Ovary (tissue), 3 donors: Measurements from ENCODE around the gene EPS8L3.
"Not testable (repeated sequence)": the region's sequence is repeated elsewhere in the genome, so short reads cannot be mapped to it uniquely, and the experiment has no call there.

Experiments
- CTCF ChIP-seq, 3 donors: fragments of 450-650 bp in 2 of 3; fragments of 200-600 bp in 1 of 3; IDR thresholded peaks; one replicate each; pipeline versions ENCODE4 v1.5.1 to v1.8.0; 2016 to 2022; ENCODE audit warnings: antibody characterized with exemption in 3 of 3, mild to moderate bottlenecking in 1 of 3
- POLR2A ChIP-seq: fragments of 450-650 bp; IDR thresholded peaks from one replicate; pipeline ENCODE4 v1.6.1; 2017; ENCODE audit warnings: antibody characterized with exemption, mild to moderate bottlenecking, moderate library complexity
- donor health status: DM: no; HTN: no; CAD: no.

- TF ChIP-seq CTCF (IDR thresholded peaks at IDR 0.05); POLR2A: not testable (repeated sequence)
Measured at GRCh38 chr1:109756325-109756724, 7.4 kb downstream of the EPS8L3 start.
